GM23338 (cell line): ENCODE data around the gene GGT5. TPM values are rescaled to one million over a fixed set of nuclear protein-coding genes. Genes with fewer than 3 reads are reported as not detected.
"Not testable (repeated sequence)": the region's sequence is repeated elsewhere in the genome, so short reads cannot be mapped to it uniquely, and the experiment has no call there.

Experiments used
- ATAC-seq: fragments of 200-7000 bp; cut with Tn5 transposase; 3 replicates; pipeline ENCODE4 v1.9.1; 2020
- DNase-seq: peaks from one replicate; pipeline ENCODE4 v3.0.0-alpha.2; 2015; ENCODE audit warnings: low spot score
- H2AFZ ChIP-seq: fragments of 200-600 bp; sonication (generic); 2 replicates; pipeline ENCODE4 v1.8.0; 2016; ENCODE audit warnings: antibody characterized with exemption, mild to moderate bottlenecking, moderate library complexity
- H3F3A ChIP-seq: fragments of 200-600 bp; sonication (generic); replicated peaks from 2 replicates; pipeline ENCODE4 v1.8.0; 2017; ENCODE audit warnings: antibody characterized with exemption, mixed run types, low read depth
- H3K27ac ChIP-seq: fragments of 200-600 bp; sonication (generic); 2 replicates; pipeline ENCODE4 v1.6.1; 2016; ENCODE audit warnings: low read depth
- H3K27me3 ChIP-seq: fragments of 200-600 bp; sonication (generic); 2 replicates; pipeline ENCODE4 v1.8.0; 2016; ENCODE audit warnings: mild to moderate bottlenecking, mixed run types, moderate library complexity; ENCODE audit not compliant: insufficient read depth
- H3K36me3 ChIP-seq: fragments of 200-600 bp; sonication (generic); 2 replicates; pipeline ENCODE4 v1.8.0; 2016; ENCODE audit warnings: mild to moderate bottlenecking; ENCODE audit not compliant: insufficient read depth
- H3K4me1 ChIP-seq: fragments of 200-600 bp; sonication (generic); 2 replicates; pipeline ENCODE4 v1.8.0; 2016; ENCODE audit warnings: mild to moderate bottlenecking, moderate library complexity; ENCODE audit not compliant: insufficient read depth
- H3K4me2 ChIP-seq: fragments of 200-600 bp; sonication (generic); 2 replicates; pipeline ENCODE4 v1.7.1; 2017; ENCODE audit warnings: mixed run types
- H3K4me3 ChIP-seq: fragments of 200-600 bp; sonication (generic); 2 replicates; pipeline ENCODE4 v1.6.1; 2016; ENCODE audit warnings: mixed run types
- H3K79me2 ChIP-seq: fragments of 200-600 bp; sonication (generic); replicated peaks from 2 replicates; pipeline ENCODE4 v1.8.0; 2017; ENCODE audit warnings: mild to moderate bottlenecking; ENCODE audit not compliant: insufficient read depth
- H3K9me2 ChIP-seq: fragments of 200-600 bp; sonication (generic); 2 replicates; pipeline ENCODE4 v1.8.0; 2017; ENCODE audit not compliant: insufficient read depth
- H4K20me1 ChIP-seq: fragments of 200-600 bp; sonication (generic); replicated peaks from 2 replicates; pipeline ENCODE4 v1.8.0; 2017; ENCODE audit warnings: mild to moderate bottlenecking; ENCODE audit not compliant: insufficient read depth
- H3K27ac Mint-ChIP-seq: 2 replicates; pipeline ENCODE4 v1.8.0; 2020; ENCODE audit warnings: inconsistent platforms, mild to moderate bottlenecking, moderate library complexity, mixed read lengths
- H3K27me3 Mint-ChIP-seq: 3 replicates; pipeline ENCODE4 v1.8.0; 2022; ENCODE audit warnings: low read depth, mild to moderate bottlenecking, moderate library complexity, mixed read lengths, inconsistent platforms; ENCODE audit not compliant: insufficient read depth, poor library complexity
- H3K36me3 Mint-ChIP-seq: 3 replicates; pipeline ENCODE4 v1.8.0; 2021; ENCODE audit warnings: low read depth, mild to moderate bottlenecking, inconsistent platforms, moderate library complexity, mixed read lengths
- H3K4me1 Mint-ChIP-seq: 3 replicates; pipeline ENCODE4 v1.8.0; 2020; ENCODE audit warnings: mild to moderate bottlenecking, inconsistent platforms, mixed read lengths
- H3K4me3 Mint-ChIP-seq: 3 replicates; pipeline ENCODE4 v1.8.0; 2021; ENCODE audit warnings: moderate library complexity, mild to moderate bottlenecking, inconsistent platforms, mixed read lengths
- H3K9me3 Mint-ChIP-seq: 3 replicates; pipeline ENCODE4 v1.8.0; 2020; ENCODE audit warnings: moderate library complexity, mild to moderate bottlenecking, inconsistent platforms, mixed read lengths
- CTCF ChIP-seq, 2 experiments: fragments of 200-600 bp in 1 of 2; sonication (generic) in 1 of 2; conservative IDR thresholded peaks; 2 replicates each; pipeline versions ENCODE4 v1.5.1 to v1.6.1; 2016 to 2017; ENCODE audit warnings: antibody characterized with exemption in 2 of 2, low read depth in 2 of 2, mild to moderate bottlenecking in 2 of 2, moderate library complexity in 1 of 2
- ETS1 ChIP-seq: IDR thresholded peaks from 2 replicates; pipeline ENCODE4 v1.6.1; 2016; ENCODE audit warnings: antibody characterized with exemption
- EZH2 ChIP-seq: fragments of 200-600 bp; sonication (generic); IDR thresholded peaks from one replicate; pipeline ENCODE4 v1.8.0; 2017; ENCODE audit warnings: antibody characterized with exemption, mild to moderate bottlenecking, low read depth; ENCODE audit not compliant: unreplicated experiment
- EZH2phosphoT487 ChIP-seq: fragments of 200-600 bp; sonication (generic); IDR thresholded peaks from one replicate; pipeline ENCODE4 v1.8.1; 2018; ENCODE audit warnings: antibody characterized with exemption; ENCODE audit not compliant: unreplicated experiment
- JUNB ChIP-seq: IDR thresholded peaks from one replicate; pipeline ENCODE4 v1.6.1; 2016; ENCODE audit warnings: antibody characterized with exemption; ENCODE audit not compliant: unreplicated experiment
- NANOG ChIP-seq: IDR thresholded peaks from 2 replicates; pipeline ENCODE4 v1.6.1; 2016; ENCODE audit warnings: antibody characterized with exemption, borderline replicate concordance
- POLR2AphosphoS5 ChIP-seq: IDR thresholded peaks from 2 replicates; pipeline ENCODE4 v1.6.1; 2016; ENCODE audit warnings: antibody characterized with exemption, low read depth
- STAT1 ChIP-seq: IDR thresholded peaks from one replicate; pipeline ENCODE4 v1.6.1; 2016; ENCODE audit warnings: antibody characterized with exemption; ENCODE audit not compliant: unreplicated experiment
- ZNF331 ChIP-seq: fragments of 250-450 bp; sonication (Bioruptor Pico); IDR thresholded peaks from 2 replicates; pipeline ENCODE4 v1.5.0; 2020; ENCODE audit warnings: low read depth, mild to moderate bottlenecking, moderate library complexity
- ZNF462 ChIP-seq: fragments of 250-450 bp; sonication (Bioruptor Pico); IDR thresholded peaks from 2 replicates; pipeline ENCODE4 v1.5.0; 2020; ENCODE audit warnings: mild to moderate bottlenecking, moderate library complexity
- polyA plus RNA-seq: library from polyadenylated mRNA; unstranded; fragments of >200 nt; fragmentation: Nextera tagmentation; extraction: Ambion mirVana; gene quantifications from 2 replicates; pipeline ENCODE4 v1.2.1, GENCODE V29; 2016
- total RNA-seq: library from RNA; depleted of rRNA; stranded (reverse); fragments of >200 nt; shearing (Covaris generic); gene quantifications from 2 replicates; pipeline ENCODE4 v1.2.3, GENCODE V29; 2014

The GGT5 gene
- total and polyA plus RNA-seq, 2 experiments from 2014 or later, result not detected

GRCh38 chr22:24206460-24207263, 38.2 kb downstream of the GGT5 start:
- H3K27ac Mint-ChIP-seq, result not testable (repeated sequence)
- H2AFZ ChIP-seq, result 0 out of 2 replicates have a peak overlapping the region, but pooled peaks have one; percentile 72

GRCh38 chr22:24205438-24206195, 39.3 kb downstream of the GGT5 start:
- H2AFZ ChIP-seq, result no peak overlapping the region
- H3K4me2 ChIP-seq, result no peak overlapping the region
- H3F3A ChIP-seq, result no peaks in the 10 kb centered on the region
- Mint-ChIP-seq H3K36me3 (peaks cover 14% of the 10 kb centered on the region), H3K4me3 (no peak overlapping the region), H3K27ac (peak overlapping the region; percentile 10; the same call in 1 of the 2 replicates), H3K4me1 (peaks cover 23% of the 10 kb centered on the region), H3K27me3 (peaks cover 2% of the 10 kb centered on the region), H3K9me3 (peaks cover 21% of the 10 kb centered on the region)
- H3K36me3 ChIP-seq, result no peaks in the 10 kb centered on the region; the same call in 1 of the 2 replicates
- no peaks in the 10 kb centered on the region for H4K20me1 ChIP-seq
- ATAC-seq (no peak), DNase-seq (peak; percentile 35)
- H3K27me3 ChIP-seq, result no peaks in the 10 kb centered on the region
- no peak overlapping the region for H3K4me3 ChIP-seq
- no peak overlapping the region for H3K27ac ChIP-seq
- H3K9me2 ChIP-seq, result no peaks in the 10 kb centered on the region
- H3K79me2 ChIP-seq, result no peaks in the 10 kb centered on the region
- H3K4me1 ChIP-seq, result peaks cover 5% of the 10 kb centered on the region; the same call in 1 of the 2 replicates
- no peak for TF ChIP-seq ZNF331
- no peak for TF ChIP-seq JUNB
- 0 out of 2 replicates have a peak, but pooled peaks have one; percentile 28 for TF ChIP-seq ZNF462 (CRISPR knock-in tag)
- no peak for TF ChIP-seq EZH2
- no peak for TF ChIP-seq STAT1
- TF ChIP-seq ETS1, result no peak
- no peak for TF ChIP-seq EZH2phosphoT487
- TF ChIP-seq POLR2AphosphoS5, result no peak
- TF ChIP-seq NANOG, result no peak
- TF ChIP-seq CTCF (conservative IDR thresholded peaks at IDR 0.05; ENCODE audit: low read depth in 2 of 2), result 0 out of 4 replicates have a peak, but pooled peaks of 1 of the 2 experiments have one; percentile 8

More at GRCh38 chr22:24206460-24207263, 38.2 kb downstream of the GGT5 start:
- not testable (repeated sequence) for H3K4me1 ChIP-seq, H3K27ac ChIP-seq, H3K4me3 Mint-ChIP-seq, H3K27me3 Mint-ChIP-seq, H3K79me2 ChIP-seq, ATAC-seq, H3K9me2 ChIP-seq, H3K4me2 ChIP-seq, DNase-seq, H3K4me3 ChIP-seq, H3F3A ChIP-seq, H4K20me1 ChIP-seq, H3K36me3 ChIP-seq, H3K27me3 ChIP-seq
- Mint-ChIP-seq H3K36me3 (peaks cover 14% of the 10 kb centered on the region), H3K9me3 (peaks cover 21% of the 10 kb centered on the region), H3K4me1 (peaks cover 23% of the 10 kb centered on the region)
